ENCODE measurements around the gene TP53AIP1.

The TP53AIP1 gene

DNA sequence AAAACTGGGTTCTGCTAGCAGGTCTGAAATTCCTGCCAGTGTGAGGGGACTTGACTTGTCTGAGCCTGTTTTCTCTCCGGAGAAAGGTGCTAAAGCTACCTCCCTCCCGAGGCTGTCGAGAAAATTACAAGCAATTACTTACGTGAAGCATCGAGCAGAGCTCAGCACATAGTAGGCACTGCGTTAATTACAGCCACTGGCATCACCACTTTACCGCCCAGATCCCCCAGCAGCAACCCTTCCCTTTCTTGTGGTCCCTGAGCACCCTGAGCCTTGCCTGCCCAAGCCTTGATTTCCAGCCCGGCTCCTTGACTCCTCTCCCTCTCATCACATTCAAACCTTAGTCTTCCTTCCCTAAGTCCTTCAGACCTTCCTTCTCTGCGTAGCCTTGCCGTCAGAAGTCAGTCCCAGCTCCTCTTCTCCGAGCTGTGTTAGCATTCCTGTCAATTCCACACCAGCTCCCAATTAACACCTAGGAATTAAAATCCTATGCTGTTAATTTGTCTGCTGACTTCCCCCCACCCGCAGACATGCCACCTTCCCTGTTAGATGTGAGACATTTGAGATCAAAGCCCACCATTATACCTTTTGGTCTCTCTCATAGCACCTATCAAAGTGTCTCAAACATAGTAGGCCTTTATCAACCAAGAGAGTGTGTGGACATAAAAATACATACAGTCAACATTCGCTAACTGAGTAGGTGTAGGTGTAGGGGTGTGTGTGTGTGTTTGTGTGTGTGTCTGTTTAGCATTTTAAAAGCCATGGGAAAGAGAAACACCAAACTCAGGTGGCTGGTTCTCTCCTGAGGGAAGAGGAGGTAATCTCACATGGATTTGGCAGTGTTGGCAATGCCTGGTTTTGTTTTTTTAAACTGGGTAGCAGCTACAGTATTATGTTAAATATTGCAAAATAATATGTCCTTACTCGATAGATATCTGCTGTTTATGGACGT lies 54.4 kb downstream of the TP53AIP1 start:
- DNase-seq, result no peak

DNA sequence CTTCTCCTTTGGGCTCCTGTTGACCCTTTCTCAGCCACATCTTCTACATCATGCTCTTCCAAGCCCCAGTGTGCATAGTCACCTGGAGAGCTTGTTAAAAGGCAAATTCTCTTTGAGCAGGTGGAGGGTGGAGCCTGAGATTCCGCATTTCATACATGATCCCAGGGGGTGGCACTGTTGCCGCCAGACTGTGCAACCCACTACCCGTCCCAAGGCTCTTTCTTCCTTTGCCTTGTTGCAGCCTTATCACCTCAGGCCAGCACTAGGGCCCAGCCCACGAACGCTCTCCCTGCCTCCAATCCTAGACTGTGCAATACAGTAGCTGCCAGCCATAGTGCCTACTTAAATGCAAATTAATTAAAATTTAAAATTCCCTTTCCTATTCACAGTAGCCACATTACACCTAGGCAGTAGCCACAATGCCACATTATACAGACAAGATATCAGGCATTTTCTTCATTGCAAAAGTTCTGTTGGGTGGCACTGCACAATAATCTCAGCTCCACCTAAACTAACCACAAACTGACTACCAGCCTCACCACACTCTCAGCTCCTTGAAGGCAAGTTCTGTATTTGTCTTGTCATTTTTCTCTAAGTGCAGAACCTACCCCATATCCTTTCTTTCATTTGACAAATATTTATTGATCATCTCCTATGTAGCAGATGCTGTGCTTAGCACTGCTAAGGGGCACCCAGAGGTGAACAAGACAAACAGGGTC lies 56.1 kb downstream of the TP53AIP1 start:
- DNase-seq, result no peak
